ENCODE data around the gene STK11.
A peak's percentile ranks its signal among the peaks of the same experiment; 100 is the strongest.

The STK11 gene

GRCh38 chr19:1210227-1210538 lies 4.6 kb downstream of the STK11 start:
- DNase-seq = no peak

GRCh38 chr19:1211494-1212234 lies 6.1 kb downstream of the STK11 start:
- no peak for DNase-seq

- peak; percentile 53 for DNase-seq
These were observed 8.1 kb downstream of the STK11 start for GRCh38 chr19:1213391-1214286.

GRCh38 chr19:1214299-1214861 lies 8.8 kb downstream of the STK11 start:
- DNase-seq = no peak

- DNase-seq = no peak
These were observed 9.5 kb downstream of the STK11 start for GRCh38 chr19:1214862-1215731.

- DNase-seq = no peak
These were observed 11.2 kb downstream of the STK11 start for GRCh38 chr19:1216756-1217155.

- DNase-seq = no peak
These were observed 11.8 kb downstream of the STK11 start for GRCh38 chr19:1217366-1217765.

GRCh38 chr19:1218751-1219567 lies 13.4 kb downstream of the STK11 start:
- no peak for DNase-seq

GRCh38 chr19:1219786-1220476 lies 14.4 kb downstream of the STK11 start:
- DNase-seq = no peak

GRCh38 chr19:1220477-1220930 lies 14.9 kb downstream of the STK11 start:
- DNase-seq = no peak

- DNase-seq = no peak
These were observed 15.7 kb downstream of the STK11 start for GRCh38 chr19:1220976-1221903.

- no peak for DNase-seq
These were observed 16.3 kb downstream of the STK11 start for GRCh38 chr19:1221904-1222255.

- DNase-seq = no peak
These were observed 16.8 kb downstream of the STK11 start for GRCh38 chr19:1222394-1222793.

GRCh38 chr19:1223018-1223855 lies 17.7 kb downstream of the STK11 start:
- DNase-seq = no peak

- no peak for DNase-seq
These were observed 18.7 kb downstream of the STK11 start for GRCh38 chr19:1224047-1224825.

- DNase-seq = no peak
These were observed 19.3 kb downstream of the STK11 start for GRCh38 chr19:1224847-1225246.

GRCh38 chr19:1225440-1226226 lies 20.1 kb downstream of the STK11 start:
- DNase-seq = no peak

GRCh38 chr19:1226227-1226518 lies 20.6 kb downstream of the STK11 start:
- no peak for DNase-seq
